Fibroblast of pulmonary artery (primary cell): ENCODE data around the gene TTC34.

Experiments used
- DNase-seq: peaks from one replicate; pipeline ENCODE4 v3.0.0-alpha.2; 2010; ENCODE audit warnings: low read depth
- H3K4me3 ChIP-seq: replicated peaks from 2 replicates; pipeline ENCODE4 v1.5.1; 2011; ENCODE audit warnings: low read depth, mild to moderate bottlenecking, control low read depth, low read length, moderate library complexity
- TF ChIP-seq, protein P1 (sequence below): IDR thresholded peaks from 2 replicates; pipeline ENCODE4 v1.5.1; 2011; ENCODE audit warnings: mild to moderate bottlenecking, control low read depth, low read length, inconsistent platforms; ENCODE audit errors: missing control alignments

TTC34 gene

DNA sequence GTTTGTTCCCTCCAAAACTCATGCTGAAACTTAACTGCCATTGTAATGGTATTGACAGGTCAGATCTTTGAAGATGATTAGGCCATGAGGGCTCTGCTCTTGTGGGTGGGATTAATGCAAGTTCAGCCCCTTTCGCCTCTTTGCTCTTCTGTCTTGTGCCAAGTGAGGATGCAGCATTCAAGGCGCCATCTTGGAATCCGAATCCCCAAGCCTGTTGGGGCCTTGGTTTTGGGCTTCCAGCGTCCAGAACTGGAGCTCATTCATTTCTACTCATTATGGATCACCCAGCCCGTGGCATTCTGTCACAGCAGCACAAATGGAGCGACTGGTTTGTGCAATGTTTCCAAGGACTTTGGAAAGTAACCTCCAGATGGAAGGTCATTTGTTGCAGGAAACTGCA is 5.6 kb downstream of the TTC34 start:
- no peak for DNase-seq
- no peak overlapping the region for H3K4me3 ChIP-seq
- TF ChIP-seq, protein P1, sequence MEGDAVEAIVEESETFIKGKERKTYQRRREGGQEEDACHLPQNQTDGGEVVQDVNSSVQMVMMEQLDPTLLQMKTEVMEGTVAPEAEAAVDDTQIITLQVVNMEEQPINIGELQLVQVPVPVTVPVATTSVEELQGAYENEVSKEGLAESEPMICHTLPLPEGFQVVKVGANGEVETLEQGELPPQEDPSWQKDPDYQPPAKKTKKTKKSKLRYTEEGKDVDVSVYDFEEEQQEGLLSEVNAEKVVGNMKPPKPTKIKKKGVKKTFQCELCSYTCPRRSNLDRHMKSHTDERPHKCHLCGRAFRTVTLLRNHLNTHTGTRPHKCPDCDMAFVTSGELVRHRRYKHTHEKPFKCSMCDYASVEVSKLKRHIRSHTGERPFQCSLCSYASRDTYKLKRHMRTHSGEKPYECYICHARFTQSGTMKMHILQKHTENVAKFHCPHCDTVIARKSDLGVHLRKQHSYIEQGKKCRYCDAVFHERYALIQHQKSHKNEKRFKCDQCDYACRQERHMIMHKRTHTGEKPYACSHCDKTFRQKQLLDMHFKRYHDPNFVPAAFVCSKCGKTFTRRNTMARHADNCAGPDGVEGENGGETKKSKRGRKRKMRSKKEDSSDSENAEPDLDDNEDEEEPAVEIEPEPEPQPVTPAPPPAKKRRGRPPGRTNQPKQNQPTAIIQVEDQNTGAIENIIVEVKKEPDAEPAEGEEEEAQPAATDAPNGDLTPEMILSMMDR = no peak

DNA sequence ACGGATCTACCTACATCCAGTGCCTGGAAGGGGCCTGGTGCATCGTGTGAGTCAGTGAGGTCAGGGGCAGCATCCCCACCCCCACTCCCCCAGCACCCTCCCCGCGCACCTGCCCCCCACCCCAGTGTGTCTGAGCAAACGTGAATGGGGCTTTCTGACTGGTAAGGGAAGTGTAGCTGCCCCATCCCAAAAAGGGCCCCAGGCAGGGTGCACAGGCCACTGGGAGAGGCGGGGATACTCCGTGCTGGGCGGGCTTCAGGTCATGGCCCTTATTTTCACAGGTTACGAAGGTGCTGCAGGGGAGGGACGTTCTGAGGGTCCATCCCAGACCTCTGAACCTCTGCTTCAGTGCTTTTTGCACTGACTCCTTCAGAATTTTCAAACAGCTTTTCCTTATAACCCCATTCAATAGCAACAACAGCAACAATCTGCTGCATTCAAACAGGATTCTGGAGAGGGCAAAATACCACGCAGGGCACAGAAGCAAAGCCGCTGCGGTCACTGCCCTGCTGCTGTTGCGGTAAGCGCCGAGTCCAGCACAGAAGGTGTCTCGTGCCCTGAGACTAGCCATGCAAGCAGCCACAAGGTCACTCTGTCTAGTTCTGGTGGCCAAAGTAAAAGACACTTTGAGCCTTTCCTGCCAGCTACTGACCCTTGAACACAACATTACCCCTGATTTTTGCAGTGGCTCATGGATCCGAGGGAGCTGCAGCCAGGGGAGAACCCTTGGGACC is 10.3 kb downstream of the TTC34 start:
- DNase-seq = no peak
- TF ChIP-seq, protein P1 = no peak
- H3K4me3 ChIP-seq = no peak overlapping the region

DNA sequence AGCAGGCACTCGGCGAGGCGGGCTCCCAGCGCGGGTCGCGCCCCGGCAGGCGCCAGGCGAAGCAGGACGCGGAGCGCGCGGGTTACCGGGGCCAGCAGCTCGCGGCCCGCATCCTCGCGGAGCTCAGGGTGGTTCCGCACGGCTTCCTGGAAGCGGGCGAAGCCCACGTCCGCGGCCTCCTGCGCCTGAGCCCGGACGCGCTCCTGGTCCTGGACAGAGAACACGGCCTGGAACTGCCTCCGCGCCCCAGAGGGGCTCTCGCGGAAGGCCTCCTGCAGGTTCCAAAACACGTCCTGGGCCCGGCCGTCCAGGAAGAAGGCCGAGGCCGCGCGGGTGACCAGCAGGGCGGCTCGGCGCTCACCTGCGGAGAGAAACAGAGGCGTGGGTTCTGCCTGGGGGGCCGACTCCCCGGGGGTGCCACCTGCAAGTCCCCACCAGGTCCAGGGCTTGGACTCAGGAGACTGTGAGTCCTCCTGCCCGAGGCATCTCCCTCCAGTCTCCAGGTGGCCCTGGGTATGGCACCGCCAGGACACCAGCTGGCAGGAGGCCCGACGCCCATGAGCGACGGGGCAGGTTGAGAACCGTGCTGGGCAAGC is 11.4 kb downstream of the TTC34 start:
- TF ChIP-seq, protein P1 = no peak
- no peak overlapping the region for H3K4me3 ChIP-seq
- no peak for DNase-seq

DNA sequence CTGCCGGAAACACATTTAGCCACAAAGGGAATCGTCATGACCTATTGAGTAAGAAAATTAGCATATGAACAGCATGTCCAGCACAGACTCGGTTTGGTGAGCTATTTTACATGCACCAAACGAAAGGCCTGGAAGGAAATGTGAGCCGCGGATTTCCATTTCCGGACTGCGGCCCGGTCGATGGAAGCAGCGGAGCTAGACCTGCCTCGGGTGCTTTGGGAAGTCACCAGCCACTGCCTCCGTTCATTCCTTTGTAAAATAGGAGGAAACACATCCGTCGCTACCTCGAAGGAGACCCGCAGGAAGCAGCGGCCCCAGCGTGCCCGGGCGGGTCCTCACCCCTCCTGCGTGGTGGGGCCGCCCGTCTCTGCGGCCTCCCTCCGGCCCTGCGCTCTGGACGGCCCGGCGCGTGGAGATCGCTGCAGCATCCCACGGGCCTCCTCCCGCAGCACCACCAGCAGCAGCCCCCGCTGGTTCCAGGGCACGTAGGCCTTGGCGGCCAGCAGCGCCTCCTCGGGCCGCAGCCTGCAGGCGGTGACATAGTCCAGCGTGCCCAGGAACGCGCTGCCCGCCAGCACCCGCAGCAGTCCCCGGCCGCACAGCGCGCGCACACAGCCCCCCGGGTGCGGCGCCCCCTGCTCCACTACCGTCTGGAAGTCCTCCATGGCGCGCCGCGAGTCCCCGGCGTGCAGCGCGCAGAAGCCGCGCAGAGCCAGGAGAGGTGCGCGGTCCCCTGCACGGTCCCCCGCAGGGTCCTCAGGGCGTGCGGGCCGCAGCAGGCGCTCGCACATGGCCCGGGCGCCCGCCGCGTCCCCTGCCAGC is 12.1 kb downstream of the TTC34 start:
- H3K4me3 ChIP-seq = no peak overlapping the region
- no peak for DNase-seq
- TF ChIP-seq, protein P1 = no peak

DNA sequence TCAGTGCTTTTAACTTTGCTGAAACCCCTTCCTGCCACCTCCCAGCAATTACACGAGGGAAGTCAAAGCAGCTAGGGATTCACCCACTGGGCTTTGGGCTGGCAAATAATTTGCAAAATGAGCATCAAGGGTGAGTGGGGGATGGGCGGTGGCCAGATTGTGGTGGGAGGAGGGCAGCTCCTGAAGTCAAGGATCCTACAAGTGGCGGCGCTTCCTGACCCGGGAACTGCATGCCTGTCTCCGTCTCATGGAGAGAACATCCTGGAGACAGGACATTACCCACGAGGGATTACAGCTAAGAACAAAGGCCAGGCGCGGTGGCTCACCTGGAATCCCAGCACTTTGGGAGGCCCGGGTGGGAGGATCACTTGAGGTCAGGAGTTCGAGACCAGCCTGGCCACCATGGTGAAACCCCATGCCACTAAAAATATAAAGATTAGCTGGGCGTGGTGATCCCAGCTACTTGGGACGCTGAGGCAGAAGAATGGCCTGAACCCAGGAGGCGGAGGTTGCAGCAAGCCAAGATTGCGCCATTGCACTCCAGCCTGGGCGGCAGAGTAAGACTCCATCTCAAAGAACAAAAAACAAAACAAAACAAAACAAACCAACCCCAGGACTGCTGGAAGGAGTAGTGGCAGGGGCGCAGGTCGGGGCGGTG is 12.9 kb downstream of the TTC34 start:
- TF ChIP-seq, protein P1 = no peak
- DNase-seq = no peak
- H3K4me3 ChIP-seq = no peak overlapping the region

DNA sequence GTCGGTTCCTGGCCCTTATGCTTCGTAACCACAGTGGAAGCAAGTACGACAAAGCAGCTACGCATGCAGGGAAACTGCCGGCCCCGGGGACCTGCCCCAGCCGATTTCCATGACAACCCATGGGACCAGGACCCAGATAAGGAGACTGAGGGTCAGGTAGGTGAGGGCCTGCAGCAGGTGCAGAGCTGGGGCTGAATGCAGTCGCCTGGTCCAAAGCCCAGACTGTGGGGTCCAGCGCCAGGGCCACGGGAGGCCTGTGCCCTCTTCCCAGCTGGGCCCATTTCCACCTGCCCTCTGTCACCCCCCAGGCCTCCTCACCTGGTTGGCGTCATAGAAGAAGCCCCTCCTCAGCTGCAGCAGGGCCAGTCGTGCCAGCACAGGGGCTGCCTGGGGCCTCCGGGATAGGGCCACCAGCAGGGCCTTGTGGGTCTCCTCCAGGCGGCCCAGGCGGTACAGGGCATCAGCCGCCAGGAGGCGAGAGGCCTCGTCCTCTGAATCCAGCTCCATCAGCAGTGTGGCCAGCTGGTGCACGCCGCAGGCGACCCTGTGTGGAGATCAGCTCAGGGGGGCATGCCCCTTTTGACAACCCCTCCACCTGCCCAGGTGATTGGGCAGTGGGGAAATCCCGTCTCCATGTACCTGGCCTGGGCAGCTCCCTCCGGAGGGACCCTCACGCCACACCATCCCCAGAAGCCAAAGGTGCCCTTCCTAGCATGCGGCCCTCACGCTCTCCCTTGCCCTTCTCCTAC is 14.2 kb downstream of the TTC34 start:
- TF ChIP-seq, protein P1 = no peak

More for the DNA sequence above, 14.2 kb downstream of the TTC34 start:
- no peak overlapping the region for H3K4me3 ChIP-seq
- DNase-seq = no peak
